OCI-LY7 (cell line): Measurements from ENCODE around the gene GSG1L. TPM values are rescaled to one million over a fixed set of nuclear protein-coding genes. Genes with fewer than 3 reads are reported as not detected.

ENCODE experiments used
- BruUV-seq: library from RNA; stranded (reverse); fragments of 400-500 nt; replicated peaks from 2 replicates; lab custom pipeline; 2021; lab: Mats Ljungman, UMichigan
- CTCF ChIA-PET: fragments of 300-600 bp; sonication (Branson Sonifier 250); formaldehyde crosslinking; loops from one replicate; lab custom pipeline; 2022; ENCODE audit warnings: antibody characterized with exemption; ENCODE audit not compliant: unreplicated experiment; lab: Charles Lee
- POLR2A ChIA-PET: fragments of 300-600 bp; sonication (Branson Sonifier 250); formaldehyde crosslinking; loops from one replicate; lab custom pipeline; 2022; ENCODE audit warnings: antibody characterized with exemption; lab: Charles Lee
- DNase-seq: peaks from one replicate; pipeline ENCODE4 v3.0.0-alpha.2; 2015; ENCODE audit warnings: low spot score
- H2AFZ ChIP-seq: fragments of 200-600 bp; sonication (generic), shearing (Covaris generic); 2 replicates; pipeline ENCODE4 v1.6.1; 2014; ENCODE audit warnings: mild to moderate bottlenecking, antibody characterized with exemption, low read length, moderate library complexity
- H3K27ac ChIP-seq: fragments of 200-600 bp; sonication (generic); 2 replicates; pipeline ENCODE4 v1.5.1; 2014; ENCODE audit warnings: mixed run types, low read depth, mild to moderate bottlenecking, moderate library complexity, low read length, inconsistent platforms; ENCODE audit not compliant: poor library complexity, severe bottlenecking
- H3K36me3 ChIP-seq: fragments of 200-600 bp; sonication (generic); 2 replicates; pipeline ENCODE4 v1.6.1; 2014; ENCODE audit warnings: mild to moderate bottlenecking, antibody characterized with exemption, low read length, moderate library complexity, mixed read lengths; ENCODE audit not compliant: insufficient read depth
- H3K4me1 ChIP-seq: fragments of 200-600 bp; sonication (generic); 2 replicates; pipeline ENCODE4 v1.5.1; 2014; ENCODE audit warnings: mild to moderate bottlenecking, low read length; ENCODE audit not compliant: insufficient read depth, poor library complexity, severe bottlenecking
- H3K4me2 ChIP-seq: fragments of 200-600 bp; sonication (generic); 2 replicates; pipeline ENCODE4 v1.6.1; 2014; ENCODE audit warnings: mild to moderate bottlenecking, low read length
- H3K4me3 ChIP-seq: fragments of 200-600 bp; sonication (generic); 2 replicates; pipeline ENCODE4 v1.5.1; 2014; ENCODE audit warnings: mild to moderate bottlenecking, low read depth, low read length; ENCODE audit not compliant: poor library complexity, severe bottlenecking
- H3K79me2 ChIP-seq: fragments of 200-600 bp; sonication (generic); 2 replicates; pipeline ENCODE4 v1.6.1; 2016; ENCODE audit warnings: low read depth, mild to moderate bottlenecking, low read length, moderate library complexity, mixed read lengths; ENCODE audit not compliant: insufficient read depth
- H3K9me2 ChIP-seq: fragments of 200-600 bp; sonication (generic); 2 replicates; pipeline ENCODE4 v1.6.1; 2016; ENCODE audit warnings: mild to moderate bottlenecking, low read length, mixed read lengths; ENCODE audit not compliant: insufficient read depth
- H3K9me3 ChIP-seq: fragments of 200-600 bp; sonication (generic); 2 replicates; pipeline ENCODE4 v1.6.1; 2014; ENCODE audit warnings: mild to moderate bottlenecking, mixed run types, low read length, mixed read lengths
- H4K20me1 ChIP-seq: fragments of 200-600 bp; sonication (generic); 2 replicates; pipeline ENCODE4 v1.6.1; 2014; ENCODE audit warnings: mild to moderate bottlenecking, antibody characterized with exemption, low read length, moderate library complexity, mixed read lengths; ENCODE audit not compliant: insufficient read depth
- EZH2phosphoT487 ChIP-seq: fragments of 200-600 bp; sonication (generic); IDR thresholded peaks from 2 replicates; pipeline ENCODE4 v1.6.1; 2018; ENCODE audit warnings: low read depth, borderline replicate concordance, mild to moderate bottlenecking, mixed run types, antibody characterized with exemption, low read length, moderate library complexity, mixed read lengths
- intact Hi-C: fragments of 100-400 bp; cut with micrococcal nuclease; formaldehyde crosslinking; loops from one replicate; pipeline ENCODE4 v1.10.0; 2022; ENCODE audit not compliant: unreplicated experiment
- total RNA-seq, 2 experiments: library from RNA; depleted of rRNA in 1 of 2; stranded (reverse); fragments of >200 nt in 1 of 2; shearing (Covaris generic) in 1 of 2; gene quantifications; 2 replicates each; pipeline ENCODE4 v1.2.3, GENCODE V29; 2014 to 2022
- TF ChIP-seq, protein P1 (sequence below): fragments of 200-600 bp; sonication (generic); conservative IDR thresholded peaks from 2 replicates; pipeline ENCODE4 v1.5.1; 2014; ENCODE audit warnings: mild to moderate bottlenecking, antibody characterized with exemption, low read length, moderate library complexity, mixed read lengths

Gene GSG1L
- total RNA-seq, 2 experiments from 2014 or later: not detected

- Histone ChIP-seq H3K9me2 (no peaks in the 10 kb centered on the region), H3K27ac (no peak overlapping the region), H2AFZ (no peak overlapping the region), H3K79me2 (no peaks in the 10 kb centered on the region), H3K36me3 (no peaks in the 10 kb centered on the region), H3K4me1 (no peaks in the 10 kb centered on the region), H3K4me2 (no peak overlapping the region), H4K20me1 (no peaks in the 10 kb centered on the region), H3K9me3 (peaks cover 6% of the 10 kb centered on the region), H3K4me3 (no peak overlapping the region)
- DNase-seq: no peak
- POLR2A ChIA-PET: no interaction called here
- CTCF ChIA-PET: no interaction called here
- intact Hi-C loops: no loop called here
- BruUV-seq: no TSS peak
- no peak for TF ChIP-seq EZH2phosphoT487
- TF ChIP-seq, protein P1, sequence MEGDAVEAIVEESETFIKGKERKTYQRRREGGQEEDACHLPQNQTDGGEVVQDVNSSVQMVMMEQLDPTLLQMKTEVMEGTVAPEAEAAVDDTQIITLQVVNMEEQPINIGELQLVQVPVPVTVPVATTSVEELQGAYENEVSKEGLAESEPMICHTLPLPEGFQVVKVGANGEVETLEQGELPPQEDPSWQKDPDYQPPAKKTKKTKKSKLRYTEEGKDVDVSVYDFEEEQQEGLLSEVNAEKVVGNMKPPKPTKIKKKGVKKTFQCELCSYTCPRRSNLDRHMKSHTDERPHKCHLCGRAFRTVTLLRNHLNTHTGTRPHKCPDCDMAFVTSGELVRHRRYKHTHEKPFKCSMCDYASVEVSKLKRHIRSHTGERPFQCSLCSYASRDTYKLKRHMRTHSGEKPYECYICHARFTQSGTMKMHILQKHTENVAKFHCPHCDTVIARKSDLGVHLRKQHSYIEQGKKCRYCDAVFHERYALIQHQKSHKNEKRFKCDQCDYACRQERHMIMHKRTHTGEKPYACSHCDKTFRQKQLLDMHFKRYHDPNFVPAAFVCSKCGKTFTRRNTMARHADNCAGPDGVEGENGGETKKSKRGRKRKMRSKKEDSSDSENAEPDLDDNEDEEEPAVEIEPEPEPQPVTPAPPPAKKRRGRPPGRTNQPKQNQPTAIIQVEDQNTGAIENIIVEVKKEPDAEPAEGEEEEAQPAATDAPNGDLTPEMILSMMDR: no peak
Measured at GRCh38 chr16:27952811-27953210, 110.7 kb downstream of the GSG1L start.

DNA sequence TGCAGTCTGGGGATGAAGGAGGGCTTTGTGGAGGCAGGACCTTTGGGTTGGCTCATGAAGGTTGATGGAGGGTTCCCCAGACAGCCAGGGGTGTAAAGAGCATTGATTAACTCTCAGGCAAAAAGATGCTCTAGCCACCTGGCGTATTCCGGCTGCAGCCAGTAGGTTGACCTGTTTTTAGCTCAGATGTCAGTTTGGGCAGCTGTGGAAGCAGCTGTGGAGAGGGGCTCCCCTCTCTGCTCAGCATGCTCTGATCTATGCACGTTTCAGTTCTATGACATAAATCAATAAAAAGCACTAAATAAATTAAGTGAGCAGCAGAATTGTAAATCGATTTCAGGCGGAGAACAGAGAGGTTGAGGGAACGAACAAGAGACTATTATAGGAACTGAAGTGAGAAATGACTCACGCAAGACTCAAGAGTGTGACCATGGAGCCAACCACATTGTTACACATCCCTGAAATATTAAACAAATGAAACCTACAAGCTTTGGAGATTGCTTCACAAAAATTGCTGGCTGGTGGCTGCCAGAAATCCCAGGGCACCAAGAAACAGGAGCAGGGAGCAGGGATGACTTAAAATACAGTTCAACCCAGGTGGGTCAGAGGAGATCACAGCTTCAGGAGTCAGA is 111.9 kb downstream of the GSG1L start:
- Histone ChIP-seq H3K9me3 (peaks cover 6% of the 10 kb centered on the region), H3K4me3 (no peak overlapping the region), H4K20me1 (no peaks in the 10 kb centered on the region), H3K27ac (no peak overlapping the region), H3K36me3 (no peaks in the 10 kb centered on the region), H3K4me2 (no peak overlapping the region), H3K4me1 (no peaks in the 10 kb centered on the region), H2AFZ (no peak overlapping the region), H3K79me2 (no peaks in the 10 kb centered on the region), H3K9me2 (no peaks in the 10 kb centered on the region)
- ChIA-PET POLR2A (no interaction called here), CTCF (no interaction called here)
- no peak for TF ChIP-seq EZH2phosphoT487
- TF ChIP-seq, protein P1: no peak
- DNase-seq: no peak
- BruUV-seq: no TSS peak
- intact Hi-C loops: no loop called here

GRCh38 chr16:27950206-27950887 is 113.2 kb downstream of the GSG1L start:
- H3K4me1 ChIP-seq: no peaks in the 10 kb centered on the region
- ChIA-PET POLR2A (interaction anchor here (1.0 kb wide), 1 partner anchor 19 kb away, joined by 3 read pairs; no protein-coding TSS in a partner anchor), CTCF (no interaction called here)
- no peak overlapping the region for H2AFZ ChIP-seq
- H3K27ac ChIP-seq: no peak overlapping the region
- DNase-seq: no peak
- no peaks in the 10 kb centered on the region for H4K20me1 ChIP-seq
- H3K79me2 ChIP-seq: no peaks in the 10 kb centered on the region
- peaks cover 2% of the 10 kb centered on the region for H3K9me3 ChIP-seq
- no peak overlapping the region for H3K4me2 ChIP-seq
- BruUV-seq: no TSS peak
- TF ChIP-seq, protein P1: no peak
- TF ChIP-seq EZH2phosphoT487: no peak
- H3K36me3 ChIP-seq: no peaks in the 10 kb centered on the region
- no peak overlapping the region for H3K4me3 ChIP-seq
- H3K9me2 ChIP-seq: no peaks in the 10 kb centered on the region
- intact Hi-C loops: no loop called here
